GM15510 (cell line): ENCODE data around the gene TAF1B.

Experiments
- POLR2A ChIP-seq: IDR thresholded peaks from 3 replicates; pipeline ENCODE4 v1.6.1; 2011; ENCODE audit warnings: borderline replicate concordance; ENCODE audit not compliant: insufficient read length; ENCODE audit errors: extremely low read depth

Gene TAF1B

GRCh38 chr2:9814129-9814868, 29.0 kb upstream of the TAF1B start:
- TF ChIP-seq POLR2A: no peak

GRCh38 chr2:9815076-9815475, 28.2 kb upstream of the TAF1B start:
- TF ChIP-seq POLR2A: no peak

GRCh38 chr2:9815844-9816279, 27.4 kb upstream of the TAF1B start:
- TF ChIP-seq POLR2A: no peak

GRCh38 chr2:9818097-9818496, 25.2 kb upstream of the TAF1B start:
- TF ChIP-seq POLR2A: no peak

GRCh38 chr2:9819551-9819950, 23.7 kb upstream of the TAF1B start:
- no peak for TF ChIP-seq POLR2A

GRCh38 chr2:9820020-9820973, 23.0 kb upstream of the TAF1B start:
- TF ChIP-seq POLR2A: no peak

GRCh38 chr2:9821805-9822445, 21.3 kb upstream of the TAF1B start:
- TF ChIP-seq POLR2A: no peak

- no peak for TF ChIP-seq POLR2A
Observed at GRCh38 chr2:9824441-9824840, 18.8 kb upstream of the TAF1B start.

GRCh38 chr2:9824956-9825720, 18.1 kb upstream of the TAF1B start:
- no peak for TF ChIP-seq POLR2A

- no peak for TF ChIP-seq POLR2A
Observed at GRCh38 chr2:9826208-9826607, 17.1 kb upstream of the TAF1B start.

GRCh38 chr2:9830685-9831410, 12.4 kb upstream of the TAF1B start:
- no peak for TF ChIP-seq POLR2A

- no peak for TF ChIP-seq POLR2A
Observed at GRCh38 chr2:9831670-9832069, 11.6 kb upstream of the TAF1B start.

GRCh38 chr2:9832586-9832985, 10.7 kb upstream of the TAF1B start:
- no peak for TF ChIP-seq POLR2A

GRCh38 chr2:9836074-9836473, 7.2 kb upstream of the TAF1B start:
- TF ChIP-seq POLR2A: no peak
